Panc1 (cell line): Measurements from ENCODE around the gene RAB23. TPM values are rescaled to one million over a fixed set of nuclear protein-coding genes. Genes with fewer than 3 reads are reported as not detected.

ENCODE experiments used
- ATAC-seq: fragments of 200-7000 bp; cut with Tn5 transposase; 2 replicates; pipeline ENCODE4 v1.9.1; 2020; ENCODE audit warnings: mild to moderate bottlenecking, moderate library complexity
- BruUV-seq: library from RNA; stranded (reverse); fragments of 400-500 nt; replicated peaks from 2 replicates; lab custom pipeline; 2021; lab: Mats Ljungman, UMichigan
- CTCF ChIA-PET: fragments of 300-600 bp; sonication (Branson Sonifier 250); formaldehyde crosslinking; loops from one replicate; lab custom pipeline; 2022; ENCODE audit warnings: antibody characterized with exemption; lab: Charles Lee
- POLR2A ChIA-PET: fragments of 300-600 bp; sonication (Branson Sonifier 250); formaldehyde crosslinking; loops from one replicate; lab custom pipeline; 2022; ENCODE audit warnings: antibody characterized with exemption; lab: Charles Lee
- DNase-seq: peaks from one replicate; pipeline ENCODE4 v3.0.0-alpha.2; 2010; ENCODE audit warnings: low read depth, low spot score
- H3K27ac ChIP-seq: 2 replicates; pipeline ENCODE4 v1.5.1; 2011; ENCODE audit warnings: mild to moderate bottlenecking, low read length, inconsistent platforms
- H3K27me3 ChIP-seq: fragments of 200-500 bp; sonication (Bioruptor generic); 2 replicates; pipeline ENCODE4 v1.6.0; 2014; ENCODE audit warnings: low read length, inconsistent platforms; ENCODE audit not compliant: control insufficient read depth, insufficient read depth
- H3K36me3 ChIP-seq: fragments of 200-500 bp; sonication (Bioruptor generic); 2 replicates; pipeline ENCODE4 v1.5.1; 2014; ENCODE audit warnings: inconsistent platforms, mild to moderate bottlenecking, low read length, moderate library complexity; ENCODE audit not compliant: control insufficient read depth, insufficient read depth
- H3K4me1 ChIP-seq: 2 replicates; pipeline ENCODE4 v1.5.1; 2011; ENCODE audit warnings: inconsistent platforms, mild to moderate bottlenecking, low read length, moderate library complexity; ENCODE audit not compliant: control insufficient read depth, insufficient read depth
- H3K4me3 ChIP-seq, 2 experiments: 2 replicates each; pipeline ENCODE4 v1.5.1; 2011 to 2012; ENCODE audit warnings: low read depth in 2 of 2, low read length in 2 of 2, mild to moderate bottlenecking in 2 of 2, inconsistent platforms in 1 of 2, moderate library complexity in 1 of 2
- H3K9me3 ChIP-seq: fragments of 200-500 bp; sonication (Bioruptor generic); 2 replicates; pipeline ENCODE4 v1.5.1; 2014; ENCODE audit warnings: low read depth, mild to moderate bottlenecking, inconsistent platforms, low read length, moderate library complexity; ENCODE audit not compliant: control insufficient read depth, insufficient read depth
- POLR2AphosphoS5 ChIP-seq: IDR thresholded peaks from 2 replicates; pipeline ENCODE4 v1.6.1; 2012; ENCODE audit warnings: mild to moderate bottlenecking, low read depth, low read length, moderate library complexity
- SIN3A ChIP-seq: IDR thresholded peaks from 2 replicates; pipeline ENCODE4 v1.6.1; 2012; ENCODE audit warnings: low read depth, mild to moderate bottlenecking, low read length, moderate library complexity, borderline replicate concordance; ENCODE audit not compliant: insufficient read depth
- TCF7L2 ChIP-seq: IDR thresholded peaks from 2 replicates; pipeline ENCODE4 v1.6.1; 2011; ENCODE audit warnings: mild to moderate bottlenecking, low read depth, low read length, inconsistent platforms
- in situ Hi-C: cut with HindIII; loops from 2 replicates; pipeline ENCODE4 v1.10.0; 2016; ENCODE audit warnings: low sequenced_read_pairs, low pct_unique_long_range_greater_than_20kb
- intact Hi-C: fragments of 100-400 bp; cut with micrococcal nuclease; formaldehyde crosslinking; loops from one replicate; pipeline ENCODE4 v1.10.0; 2022; ENCODE audit not compliant: unreplicated experiment
- total RNA-seq: library from RNA; stranded (reverse); gene quantifications from one replicate; pipeline ENCODE4 v1.2.1, GENCODE V29; 2021; ENCODE audit not compliant: unreplicated experiment
- TF ChIP-seq, protein P1 (sequence below): fragments of 450-650 bp; IDR thresholded peaks from 2 replicates; pipeline ENCODE4 v1.5.1; 2017; ENCODE audit warnings: mild to moderate bottlenecking
- TF ChIP-seq, protein P2 (sequence below), 2 experiments: IDR thresholded peaks; 2 replicates each; pipeline ENCODE4 v1.6.1; 2011 to 2012; ENCODE audit warnings: low read depth in 2 of 2, control low read depth in 1 of 2, low read length in 1 of 2, mild to moderate bottlenecking in 1 of 2, moderate library complexity in 1 of 2; ENCODE audit not compliant: insufficient read depth in 1 of 2

Gene RAB23
- total RNA-seq, 1 experiment from 2014 or later = 25.5 TPM

DNA sequence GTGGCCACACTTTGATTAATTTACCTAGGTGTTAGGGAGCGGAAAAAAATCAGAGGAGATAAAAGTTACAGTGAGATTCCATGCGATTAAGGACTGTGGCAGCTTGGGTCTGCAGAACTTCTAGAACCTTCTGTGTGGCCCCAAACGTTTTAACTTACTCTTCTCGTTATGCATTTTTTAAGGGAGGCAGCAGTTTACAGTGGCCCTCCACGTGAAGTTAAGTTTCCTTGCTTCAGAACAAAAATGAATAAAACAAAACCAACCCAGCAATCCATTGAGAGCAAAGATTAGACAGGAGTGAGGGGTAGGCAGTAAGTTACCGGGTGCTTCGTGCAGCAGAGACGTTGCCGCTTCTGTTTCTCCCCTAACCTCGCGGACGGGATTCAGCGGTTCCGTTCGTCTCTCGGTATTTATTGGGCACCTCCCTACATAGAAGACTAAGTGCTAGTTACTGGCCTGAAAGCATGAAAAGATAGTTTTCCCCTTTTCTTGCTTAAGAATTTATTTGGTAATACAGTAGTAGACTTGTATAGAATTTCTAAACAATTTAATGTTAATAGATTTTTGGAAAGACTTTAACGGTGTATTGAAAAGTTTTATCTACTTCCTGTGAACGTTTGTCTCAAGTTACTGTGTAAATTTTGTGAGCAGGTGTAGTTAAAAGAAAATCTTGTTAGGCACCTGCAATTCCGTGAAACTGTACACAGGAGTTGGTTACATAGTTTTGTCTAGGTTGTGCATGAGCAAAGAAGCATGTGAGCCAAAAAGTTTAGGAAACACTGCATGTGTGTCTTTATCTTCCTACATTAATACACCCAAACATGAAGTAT is 48.8 kb downstream of the RAB23 start:
- ChIA-PET POLR2A (interaction anchor here (1.4 kb wide), 1 partner anchor 61 kb away, joined by 3 read pairs; no protein-coding TSS in a partner anchor), CTCF (interaction anchor here (1.3 kb wide), 1 partner anchor 17 kb away, joined by 3 read pairs; no protein-coding TSS in a partner anchor)
- Histone ChIP-seq H3K4me3 (peak overlapping the region; percentile 89 to 92), H3K9me3 (no peaks in the 10 kb centered on the region), H3K4me1 (peaks cover 50% of the 10 kb centered on the region), H3K36me3 (peaks cover 13% of the 10 kb centered on the region), H3K27me3 (no peaks in the 10 kb centered on the region), H3K27ac (peak overlapping the region; percentile 95)
- intact Hi-C loops (loop anchor here (10.0 kb wide), 1 partner anchor 218 kb away; the partner anchor contains the start of gene BEND6), in situ Hi-C loops (no loop called here)
- TF ChIP-seq SIN3A = 0 out of 2 replicates have a peak, but pooled peaks have one; percentile 16
- TF ChIP-seq, protein P1, sequence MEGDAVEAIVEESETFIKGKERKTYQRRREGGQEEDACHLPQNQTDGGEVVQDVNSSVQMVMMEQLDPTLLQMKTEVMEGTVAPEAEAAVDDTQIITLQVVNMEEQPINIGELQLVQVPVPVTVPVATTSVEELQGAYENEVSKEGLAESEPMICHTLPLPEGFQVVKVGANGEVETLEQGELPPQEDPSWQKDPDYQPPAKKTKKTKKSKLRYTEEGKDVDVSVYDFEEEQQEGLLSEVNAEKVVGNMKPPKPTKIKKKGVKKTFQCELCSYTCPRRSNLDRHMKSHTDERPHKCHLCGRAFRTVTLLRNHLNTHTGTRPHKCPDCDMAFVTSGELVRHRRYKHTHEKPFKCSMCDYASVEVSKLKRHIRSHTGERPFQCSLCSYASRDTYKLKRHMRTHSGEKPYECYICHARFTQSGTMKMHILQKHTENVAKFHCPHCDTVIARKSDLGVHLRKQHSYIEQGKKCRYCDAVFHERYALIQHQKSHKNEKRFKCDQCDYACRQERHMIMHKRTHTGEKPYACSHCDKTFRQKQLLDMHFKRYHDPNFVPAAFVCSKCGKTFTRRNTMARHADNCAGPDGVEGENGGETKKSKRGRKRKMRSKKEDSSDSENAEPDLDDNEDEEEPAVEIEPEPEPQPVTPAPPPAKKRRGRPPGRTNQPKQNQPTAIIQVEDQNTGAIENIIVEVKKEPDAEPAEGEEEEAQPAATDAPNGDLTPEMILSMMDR = no peak
- no peak for ATAC-seq
- BruUV-seq = no TSS peak
- DNase-seq = peak; percentile 30

DNA sequence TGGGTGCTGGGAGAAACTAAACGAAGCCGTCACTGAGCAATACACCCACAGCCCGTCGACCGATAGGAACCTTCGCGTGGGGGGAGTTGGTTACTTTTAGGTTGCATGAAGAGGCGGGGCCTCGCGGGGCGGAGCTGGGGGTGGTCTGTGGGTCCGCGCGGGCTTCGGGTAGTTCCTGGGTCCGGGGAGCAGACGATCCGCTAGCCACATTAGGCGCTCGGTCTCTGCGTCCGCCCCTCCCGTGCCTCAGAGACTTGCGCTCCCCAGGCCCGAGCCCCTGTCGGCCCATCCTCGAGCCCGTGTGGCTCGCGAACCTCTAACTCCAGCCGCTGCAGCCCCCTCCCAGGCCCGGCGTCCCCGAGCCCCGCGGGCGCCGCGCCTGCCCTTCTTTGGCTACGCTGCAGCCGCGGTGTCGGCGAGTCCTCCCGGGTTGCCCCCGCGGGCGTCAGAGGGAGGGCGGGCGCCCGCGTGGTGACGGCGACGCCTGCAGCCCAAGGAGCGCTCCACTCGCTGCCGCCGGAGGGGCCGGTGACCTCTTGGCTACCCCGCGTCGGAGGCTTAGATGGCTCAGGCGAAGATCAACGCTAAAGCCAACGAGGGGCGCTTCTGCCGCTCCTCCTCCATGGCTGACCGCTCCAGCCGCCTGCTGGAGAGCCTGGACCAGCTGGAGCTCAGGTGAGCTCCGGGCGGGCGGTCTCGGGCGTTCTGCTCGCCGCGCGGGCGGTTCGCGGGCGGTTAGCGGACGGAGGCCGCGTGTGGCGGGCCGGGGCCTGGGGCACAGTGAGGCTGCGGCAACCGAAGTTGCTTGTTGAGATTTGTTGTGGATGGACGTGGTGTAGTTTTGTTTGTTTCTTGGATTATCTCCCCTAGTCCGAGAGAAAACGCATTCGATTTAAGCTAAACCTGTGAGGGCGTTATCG is 49.7 kb downstream of the RAB23 start, which contains the start of gene BAG2:
Gene BAG2 (plus strand): TSS at position 191 of the 920 bp plus-strand sequence. CDS start 372 bp downstream, at position 563.
- intact Hi-C loops (loop anchor here (10.0 kb wide), 1 partner anchor 218 kb away; the partner anchor contains the start of gene BEND6), in situ Hi-C loops (no loop called here)
- Histone ChIP-seq H3K4me1 (peaks cover 46% of the 10 kb centered on the region), H3K27me3 (no peaks in the 10 kb centered on the region), H3K9me3 (no peaks in the 10 kb centered on the region), H3K27ac (peak within 1 kb of the TSS; percentile 95), H3K36me3 (peaks cover 12% of the 10 kb centered on the region), H3K4me3 (peak within 1 kb of the TSS; percentile 89 to 92)
- POLR2A ChIA-PET = interaction anchor here (1.4 kb wide), 1 partner anchor 60 kb away, joined by 3 read pairs; no protein-coding TSS in a partner anchor
- TF ChIP-seq, protein P1 = 0 out of 2 replicates have a peak, but pooled peaks have one; percentile 21
- TF ChIP-seq, protein P2, sequence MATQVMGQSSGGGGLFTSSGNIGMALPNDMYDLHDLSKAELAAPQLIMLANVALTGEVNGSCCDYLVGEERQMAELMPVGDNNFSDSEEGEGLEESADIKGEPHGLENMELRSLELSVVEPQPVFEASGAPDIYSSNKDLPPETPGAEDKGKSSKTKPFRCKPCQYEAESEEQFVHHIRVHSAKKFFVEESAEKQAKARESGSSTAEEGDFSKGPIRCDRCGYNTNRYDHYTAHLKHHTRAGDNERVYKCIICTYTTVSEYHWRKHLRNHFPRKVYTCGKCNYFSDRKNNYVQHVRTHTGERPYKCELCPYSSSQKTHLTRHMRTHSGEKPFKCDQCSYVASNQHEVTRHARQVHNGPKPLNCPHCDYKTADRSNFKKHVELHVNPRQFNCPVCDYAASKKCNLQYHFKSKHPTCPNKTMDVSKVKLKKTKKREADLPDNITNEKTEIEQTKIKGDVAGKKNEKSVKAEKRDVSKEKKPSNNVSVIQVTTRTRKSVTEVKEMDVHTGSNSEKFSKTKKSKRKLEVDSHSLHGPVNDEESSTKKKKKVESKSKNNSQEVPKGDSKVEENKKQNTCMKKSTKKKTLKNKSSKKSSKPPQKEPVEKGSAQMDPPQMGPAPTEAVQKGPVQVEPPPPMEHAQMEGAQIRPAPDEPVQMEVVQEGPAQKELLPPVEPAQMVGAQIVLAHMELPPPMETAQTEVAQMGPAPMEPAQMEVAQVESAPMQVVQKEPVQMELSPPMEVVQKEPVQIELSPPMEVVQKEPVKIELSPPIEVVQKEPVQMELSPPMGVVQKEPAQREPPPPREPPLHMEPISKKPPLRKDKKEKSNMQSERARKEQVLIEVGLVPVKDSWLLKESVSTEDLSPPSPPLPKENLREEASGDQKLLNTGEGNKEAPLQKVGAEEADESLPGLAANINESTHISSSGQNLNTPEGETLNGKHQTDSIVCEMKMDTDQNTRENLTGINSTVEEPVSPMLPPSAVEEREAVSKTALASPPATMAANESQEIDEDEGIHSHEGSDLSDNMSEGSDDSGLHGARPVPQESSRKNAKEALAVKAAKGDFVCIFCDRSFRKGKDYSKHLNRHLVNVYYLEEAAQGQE (IDR thresholded peaks at IDR 0.05; ENCODE audit: insufficient read depth in 1 of 2, low read depth in 2 of 2, low read length in 1 of 2) = no peak; a peak in 1 of 4 replicates
- TF ChIP-seq TCF7L2 = peak; percentile 62; the same call in 1 of the 2 replicates
- TF ChIP-seq SIN3A = peak; percentile 71; the same call in 1 of the 2 replicates
- peak; percentile 97 for TF ChIP-seq POLR2AphosphoS5
- DNase-seq (peak; percentile 63), ATAC-seq (peak; percentile 96)
- BruUV-seq = no TSS peak
- CTCF ChIA-PET = interaction anchor here (0.6 to 1.3 kb wide), 2 partner anchors 18 to 281 kb away, joined by 3 to 4 read pairs; no protein-coding TSS in a partner anchor
